ENCODE measurements around the gene CWC25. TPM values are rescaled to one million over a fixed set of nuclear protein-coding genes. Genes with fewer than 3 reads are reported as not detected.

The CWC25 gene
- total and polyA plus RNA-seq, 9 of the 15 experiments (the other 6 are each of a cell fraction or from before 2014, with no cell fraction given): 16.5 to 27.4 (median 23.0) TPM

- no peak for TF ChIP-seq SNAPC5 (CRISPR knock-in tag; IDR thresholded peaks at IDR 0.05)
- TF ChIP-seq DACH1 (IDR thresholded peaks at IDR 0.05; ENCODE audit: partially characterized antibody): peak; percentile 45
- TF ChIP-seq NR2F6 (CRISPR knock-in tag; IDR thresholded peaks at IDR 0.05): no peak
- TF ChIP-seq GATAD2A (IDR thresholded peaks at IDR 0.05): no peak
- TF ChIP-seq NBN (IDR thresholded peaks at IDR 0.05; ENCODE audit: low read depth): peak; percentile 100
- TF ChIP-seq ZBTB2 (IDR thresholded peaks at IDR 0.05): no peak
- TF ChIP-seq, protein P1, sequence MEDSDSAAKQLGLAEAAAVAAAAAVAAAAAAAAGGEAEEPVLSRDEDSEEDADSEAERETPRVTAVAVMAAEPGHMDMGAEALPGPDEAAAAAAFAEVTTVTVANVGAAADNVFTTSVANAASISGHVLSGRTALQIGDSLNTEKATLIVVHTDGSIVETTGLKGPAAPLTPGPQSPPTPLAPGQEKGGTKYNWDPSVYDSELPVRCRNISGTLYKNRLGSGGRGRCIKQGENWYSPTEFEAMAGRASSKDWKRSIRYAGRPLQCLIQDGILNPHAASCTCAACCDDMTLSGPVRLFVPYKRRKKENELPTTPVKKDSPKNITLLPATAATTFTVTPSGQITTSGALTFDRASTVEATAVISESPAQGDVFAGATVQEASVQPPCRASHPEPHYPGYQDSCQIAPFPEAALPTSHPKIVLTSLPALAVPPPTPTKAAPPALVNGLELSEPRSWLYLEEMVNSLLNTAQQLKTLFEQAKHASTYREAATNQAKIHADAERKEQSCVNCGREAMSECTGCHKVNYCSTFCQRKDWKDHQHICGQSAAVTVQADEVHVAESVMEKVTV (CRISPR knock-in tag; IDR thresholded peaks at IDR 0.05): no peak
- no peak for TF ChIP-seq ZFP30 (CRISPR knock-in tag; IDR thresholded peaks at IDR 0.05; ENCODE audit: borderline replicate concordance)
- TF ChIP-seq POLR2G (IDR thresholded peaks at IDR 0.05; ENCODE audit: low read depth, low read length): peak; percentile 95
- TF ChIP-seq ATF3 (IDR thresholded peaks at IDR 0.05): peak; percentile 61
- TF ChIP-seq ATF3 (CRISPR knock-in tag; conservative IDR thresholded peaks at IDR 0.05): no peak; the same call in 1 of the 2 replicates
- TF ChIP-seq RCOR1 (IDR thresholded peaks at IDR 0.05; ENCODE audit: borderline replicate concordance in 1 of 2, low read depth in 2 of 2, low read length in 2 of 2): peak in 1 of 2 experiments; percentile 44; a peak in 1 of 4 replicates
- TF ChIP-seq NFRKB (IDR thresholded peaks at IDR 0.05; ENCODE audit: low read depth): peak; percentile 97
- no peak for TF ChIP-seq FOXM1 (IDR thresholded peaks at IDR 0.05; ENCODE audit: low read depth)
- TF ChIP-seq FOXM1 (CRISPR knock-in tag; IDR thresholded peaks at IDR 0.05; ENCODE audit: low read depth): no peak
- peak in 1 of 2 experiments; percentile 57; a peak in 1 of 4 replicates for TF ChIP-seq FOXA3 (CRISPR knock-in tag; conservative IDR thresholded peaks at IDR 0.05 in 1 of 2, IDR thresholded peaks at IDR 0.05 in 1 of 2)
- no peak for TF ChIP-seq RBM15 (IDR thresholded peaks at IDR 0.05; ENCODE audit: insufficient read depth, low read length)
- TF ChIP-seq MBD2 (IDR thresholded peaks at IDR 0.05; ENCODE audit: borderline replicate concordance, low read depth): peak; percentile 94
- TF ChIP-seq SRF (CRISPR knock-in tag; IDR thresholded peaks at IDR 0.05): no peak
- TF ChIP-seq, protein P2, sequence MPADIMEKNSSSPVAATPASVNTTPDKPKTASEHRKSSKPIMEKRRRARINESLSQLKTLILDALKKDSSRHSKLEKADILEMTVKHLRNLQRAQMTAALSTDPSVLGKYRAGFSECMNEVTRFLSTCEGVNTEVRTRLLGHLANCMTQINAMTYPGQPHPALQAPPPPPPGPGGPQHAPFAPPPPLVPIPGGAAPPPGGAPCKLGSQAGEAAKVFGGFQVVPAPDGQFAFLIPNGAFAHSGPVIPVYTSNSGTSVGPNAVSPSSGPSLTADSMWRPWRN (IDR thresholded peaks at IDR 0.05; ENCODE audit: low read depth): no peak
- peak in 1 of 2 experiments; percentile 99; a peak in 2 of 4 replicates for TF ChIP-seq CSDE1 (IDR thresholded peaks at IDR 0.05)
Measured at GRCh38 chr17:38824899-38825761, at the start of gene CWC25 (continued).

All from K562 (cell line).